HFF-Myc (cell line): ENCODE measurements around the gene SNAPC1.
"Not testable (repeated sequence)": the region's sequence is repeated elsewhere in the genome, so short reads cannot be mapped to it uniquely, and the experiment has no call there.

Experiments
- DNase-seq: peaks from one replicate; pipeline ENCODE4 v3.0.0-alpha.2; 2011; ENCODE audit warnings: low read depth; ENCODE audit errors: extremely low read depth
- H3K4me3 ChIP-seq: replicated peaks from 2 replicates; pipeline ENCODE4 v1.5.1; 2011; ENCODE audit warnings: low read depth, mild to moderate bottlenecking, control low read depth, low read length
- CTCF ChIP-seq: IDR thresholded peaks from 2 replicates; pipeline ENCODE4 v1.5.1; 2012; ENCODE audit warnings: mild to moderate bottlenecking, low read depth, low read length, control low read depth; ENCODE audit errors: missing control alignments

Gene SNAPC1

GRCh38 chr14:61750708-61751474, 11.3 kb upstream of the SNAPC1 start:
- no peak for TF ChIP-seq CTCF
- H3K4me3 ChIP-seq = peak overlapping the region; percentile 40
- DNase-seq = peak; percentile 30

GRCh38 chr14:61751475-61751989, 10.7 kb upstream of the SNAPC1 start:
- no peak for DNase-seq
- H3K4me3 ChIP-seq = peak overlapping the region; percentile 40
- TF ChIP-seq CTCF = no peak

GRCh38 chr14:61752626-61753025, 9.6 kb upstream of the SNAPC1 start:
- no peak overlapping the region for H3K4me3 ChIP-seq
- DNase-seq = no peak
- no peak for TF ChIP-seq CTCF

GRCh38 chr14:61753631-61754030, 8.6 kb upstream of the SNAPC1 start:
- TF ChIP-seq CTCF = no peak
- DNase-seq = no peak
- H3K4me3 ChIP-seq = no peak overlapping the region

- DNase-seq = no peak
- H3K4me3 ChIP-seq = no peak overlapping the region
- no peak for TF ChIP-seq CTCF
Observed at GRCh38 chr14:61754627-61755381, 7.4 kb upstream of the SNAPC1 start.

GRCh38 chr14:61755382-61755742, 6.9 kb upstream of the SNAPC1 start:
- not testable (repeated sequence) for H3K4me3 ChIP-seq, DNase-seq

- no peak for TF ChIP-seq CTCF
- H3K4me3 ChIP-seq = no peak overlapping the region
Observed at GRCh38 chr14:61756135-61756534, 6.1 kb upstream of the SNAPC1 start.

More at GRCh38 chr14:61756135-61756534, 6.1 kb upstream of the SNAPC1 start:
- DNase-seq = no peak
